Vagina (tissue), 2 donors: ENCODE measurements around the gene HTT-AS. TPM values are rescaled to one million over a fixed set of nuclear protein-coding genes. Genes with fewer than 3 reads are reported as not detected.
A peak's percentile ranks its signal among the peaks of the same experiment; 100 is the strongest.

Experiments used
- DNase-seq, 2 donors: peaks; one replicate each; pipeline ENCODE4 v3.0.0-alpha.2; 2017; ENCODE audit errors: extremely low spot score in 2 of 2
- H3K27ac ChIP-seq: fragments of 200-600 bp; sonication (generic); one replicate; pipeline ENCODE4 v1.5.1; 2019
- H3K27me3 ChIP-seq: fragments of 200-600 bp; sonication (generic); one replicate; pipeline ENCODE4 v1.5.1; 2019
- H3K36me3 ChIP-seq, 2 donors: fragments of 200-600 bp; sonication (generic); one replicate each; pipeline ENCODE4 v1.5.1; 2017 to 2019
- H3K4me1 ChIP-seq: fragments of 200-600 bp; sonication (generic); one replicate; pipeline ENCODE4 v1.5.1; 2019
- H3K4me3 ChIP-seq, 2 donors: fragments of 200-600 bp; sonication (generic); 1 replicate in 1 of 2; 2 replicates in 1 of 2; pipeline ENCODE4 v1.5.1; 2016 to 2019
- H3K9me3 ChIP-seq: fragments of 200-600 bp; sonication (generic); one replicate; pipeline ENCODE4 v1.5.1; 2019
- POLR2A ChIP-seq, 2 donors: fragments of 450-650 bp; IDR thresholded peaks; one replicate each; pipeline ENCODE4 v1.6.1; 2017; ENCODE audit warnings: antibody characterized with exemption in 2 of 2, mild to moderate bottlenecking in 2 of 2, moderate library complexity in 2 of 2
- POLR2AphosphoS5 ChIP-seq, 2 donors: sonication (generic); formaldehyde crosslinking; IDR thresholded peaks; one replicate each; pipeline ENCODE4 v1.9.0; 2017; ENCODE audit warnings: antibody characterized with exemption in 2 of 2, mild to moderate bottlenecking in 2 of 2, low read depth in 1 of 2; ENCODE audit not compliant: insufficient read depth in 1 of 2
- intact Hi-C: fragments of 100-400 bp; cut with DNase I; formaldehyde crosslinking; loops from one replicate; pipeline ENCODE4 v1.15.1; 2023
- total RNA-seq: library from RNA; depleted of rRNA; stranded (reverse); fragments of >200 nt; gene quantifications from one replicate; pipeline ENCODE4 v1.2.3, GENCODE V29; 2016
- TF ChIP-seq, protein P1 (sequence below), 3 experiments: fragments of 450-650 bp in 2 of 3; fragments of 200-600 bp in 1 of 3; sonication (generic) in 1 of 3; IDR thresholded peaks; one replicate each; pipeline ENCODE4 v1.5.1; 2017 to 2019; ENCODE audit warnings: antibody characterized with exemption in 3 of 3, mild to moderate bottlenecking in 2 of 3, moderate library complexity in 2 of 3

Gene HTT-AS
- total RNA-seq, 1 donor from 2014 or later = not detected

DNA sequence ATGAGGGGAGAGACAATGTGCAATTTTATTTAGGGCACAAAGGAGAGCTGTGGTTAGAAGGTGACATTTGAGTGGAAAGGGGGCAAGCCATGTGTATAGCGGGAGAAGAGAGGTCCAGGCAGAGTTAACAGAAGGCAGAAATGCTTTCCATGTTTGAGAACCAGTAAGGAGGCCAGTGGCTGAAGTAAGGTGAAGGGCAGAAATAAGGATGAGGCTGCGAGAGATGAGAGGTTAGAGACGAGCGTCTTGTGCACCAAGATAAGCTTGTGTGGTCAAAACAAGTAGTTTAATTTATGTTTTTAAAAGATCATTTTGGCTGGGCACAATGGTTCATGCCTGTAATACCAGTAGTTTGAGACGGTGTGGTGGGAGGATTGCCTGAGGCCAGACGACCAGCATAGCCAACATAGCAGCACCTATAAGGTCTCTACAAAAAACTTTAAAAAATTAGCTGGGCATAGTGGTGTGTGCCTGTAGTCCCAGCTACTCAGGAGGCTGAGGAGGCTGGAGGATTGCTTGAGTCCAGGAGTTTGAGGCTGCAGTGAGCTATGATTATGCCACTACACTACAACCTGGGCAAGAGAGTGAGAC, 8.7 kb upstream of the HTT-AS start:
- H3K27ac ChIP-seq = no peak overlapping the region
- TF ChIP-seq, protein P1, sequence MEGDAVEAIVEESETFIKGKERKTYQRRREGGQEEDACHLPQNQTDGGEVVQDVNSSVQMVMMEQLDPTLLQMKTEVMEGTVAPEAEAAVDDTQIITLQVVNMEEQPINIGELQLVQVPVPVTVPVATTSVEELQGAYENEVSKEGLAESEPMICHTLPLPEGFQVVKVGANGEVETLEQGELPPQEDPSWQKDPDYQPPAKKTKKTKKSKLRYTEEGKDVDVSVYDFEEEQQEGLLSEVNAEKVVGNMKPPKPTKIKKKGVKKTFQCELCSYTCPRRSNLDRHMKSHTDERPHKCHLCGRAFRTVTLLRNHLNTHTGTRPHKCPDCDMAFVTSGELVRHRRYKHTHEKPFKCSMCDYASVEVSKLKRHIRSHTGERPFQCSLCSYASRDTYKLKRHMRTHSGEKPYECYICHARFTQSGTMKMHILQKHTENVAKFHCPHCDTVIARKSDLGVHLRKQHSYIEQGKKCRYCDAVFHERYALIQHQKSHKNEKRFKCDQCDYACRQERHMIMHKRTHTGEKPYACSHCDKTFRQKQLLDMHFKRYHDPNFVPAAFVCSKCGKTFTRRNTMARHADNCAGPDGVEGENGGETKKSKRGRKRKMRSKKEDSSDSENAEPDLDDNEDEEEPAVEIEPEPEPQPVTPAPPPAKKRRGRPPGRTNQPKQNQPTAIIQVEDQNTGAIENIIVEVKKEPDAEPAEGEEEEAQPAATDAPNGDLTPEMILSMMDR (IDR thresholded peaks at IDR 0.05) = no peak
- TF ChIP-seq POLR2A (IDR thresholded peaks at IDR 0.05) (no peak), POLR2AphosphoS5 (IDR thresholded peaks at IDR 0.05; ENCODE audit: insufficient read depth in 1 of 2, low read depth in 1 of 2) (no peak)
- no peaks in the 10 kb centered on the region for H3K9me3 ChIP-seq
- no peak for DNase-seq
- H3K4me1 ChIP-seq = no peaks in the 10 kb centered on the region
- H3K27me3 ChIP-seq = no peaks in the 10 kb centered on the region
- intact Hi-C loops = no loop called here
- H3K36me3 ChIP-seq = peaks cover 0 to 10% of the 10 kb centered on the region in 2 donors
- H3K4me3 ChIP-seq = no peak overlapping the region

DNA sequence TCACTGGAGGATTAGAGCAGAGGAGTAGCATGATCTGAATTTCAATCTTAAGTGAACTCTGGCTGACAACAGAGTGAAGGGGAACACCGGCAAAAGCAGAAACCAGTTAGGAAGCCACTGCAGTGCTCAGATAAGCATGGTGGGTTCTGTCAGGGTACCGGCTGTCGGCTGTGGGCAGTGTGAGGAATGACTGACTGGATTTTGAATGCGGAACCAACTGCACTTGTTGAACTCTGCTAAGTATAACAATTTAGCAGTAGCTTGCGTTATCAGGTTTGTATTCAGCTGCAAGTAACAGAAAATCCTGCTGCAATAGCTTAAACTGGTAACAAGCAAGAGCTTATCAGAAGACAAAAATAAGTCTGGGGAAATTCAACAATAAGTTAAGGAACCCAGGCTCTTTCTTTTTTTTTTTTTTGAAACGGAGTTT, 5.4 kb upstream of the HTT-AS start:
- Histone ChIP-seq H3K27ac (no peak overlapping the region), H3K36me3 (no peaks in the 10 kb centered on the region), H3K4me1 (peaks cover 28% of the 10 kb centered on the region), H3K9me3 (no peaks in the 10 kb centered on the region), H3K27me3 (no peaks in the 10 kb centered on the region), H3K4me3 (no peak overlapping the region)
- no peak for DNase-seq
- intact Hi-C loops = no loop called here
- TF ChIP-seq POLR2AphosphoS5 (IDR thresholded peaks at IDR 0.05; ENCODE audit: insufficient read depth in 1 of 2, low read depth in 1 of 2) = no peak
- TF ChIP-seq, protein P1 (IDR thresholded peaks at IDR 0.05) = no peak
- TF ChIP-seq POLR2A (IDR thresholded peaks at IDR 0.05) = no peak

DNA sequence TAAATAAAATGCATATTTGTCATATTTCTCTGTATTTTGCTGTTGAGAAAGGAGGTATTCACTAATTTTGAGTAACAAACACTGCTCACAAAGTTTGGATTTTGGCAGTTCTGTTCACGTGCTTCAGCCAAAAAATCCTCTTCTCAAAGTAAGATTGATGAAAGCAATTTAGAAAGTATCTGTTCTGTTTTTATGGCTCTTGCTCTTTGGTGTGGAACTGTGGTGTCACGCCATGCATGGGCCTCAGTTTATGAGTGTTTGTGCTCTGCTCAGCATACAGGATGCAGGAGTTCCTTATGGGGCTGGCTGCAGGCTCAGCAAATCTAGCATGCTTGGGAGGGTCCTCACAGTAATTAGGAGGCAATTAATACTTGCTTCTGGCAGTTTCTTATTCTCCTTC, 3.5 kb upstream of the HTT-AS start:
- no peaks in the 10 kb centered on the region for H3K27me3 ChIP-seq
- TF ChIP-seq POLR2A (IDR thresholded peaks at IDR 0.05) = no peak
- TF ChIP-seq, protein P1 (IDR thresholded peaks at IDR 0.05) = no peak
- TF ChIP-seq POLR2AphosphoS5 (IDR thresholded peaks at IDR 0.05; ENCODE audit: insufficient read depth in 1 of 2, low read depth in 1 of 2) = no peak
- H3K27ac ChIP-seq = no peak overlapping the region
- H3K4me3 ChIP-seq = no peak overlapping the region
- peaks cover 35% of the 10 kb centered on the region for H3K4me1 ChIP-seq
- DNase-seq = no peak
- no peaks in the 10 kb centered on the region for H3K36me3 ChIP-seq
- intact Hi-C loops = no loop called here
- H3K9me3 ChIP-seq = no peaks in the 10 kb centered on the region

DNA sequence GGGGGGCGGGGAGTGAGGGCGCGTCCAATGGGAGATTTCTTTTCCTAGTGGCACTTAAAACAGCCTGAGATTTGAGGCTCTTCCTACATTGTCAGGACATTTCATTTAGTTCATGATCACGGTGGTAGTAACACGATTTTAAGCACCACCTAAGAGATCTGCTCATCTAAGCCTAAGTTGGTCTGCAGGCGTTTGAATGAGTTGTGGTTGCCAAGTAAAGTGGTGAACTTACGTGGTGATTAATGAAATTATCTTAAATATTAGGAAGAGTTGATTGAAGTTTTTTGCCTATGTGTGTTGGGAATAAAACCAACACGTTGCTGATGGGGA, 1.3 kb upstream of the HTT-AS start:
- Histone ChIP-seq H3K4me3 (peak overlapping the region; percentile 79 to 87), H3K9me3 (no peaks in the 10 kb centered on the region), H3K27ac (peak overlapping the region; percentile 85), H3K36me3 (no peaks in the 10 kb centered on the region), H3K27me3 (no peaks in the 10 kb centered on the region), H3K4me1 (peaks cover 35% of the 10 kb centered on the region)
- no peak for DNase-seq
- intact Hi-C loops = no loop called here
- TF ChIP-seq, protein P1 (IDR thresholded peaks at IDR 0.05) = no peak
- TF ChIP-seq POLR2AphosphoS5 (IDR thresholded peaks at IDR 0.05; ENCODE audit: insufficient read depth in 1 of 2, low read depth in 1 of 2) (no peak), POLR2A (IDR thresholded peaks at IDR 0.05) (no peak)

DNA sequence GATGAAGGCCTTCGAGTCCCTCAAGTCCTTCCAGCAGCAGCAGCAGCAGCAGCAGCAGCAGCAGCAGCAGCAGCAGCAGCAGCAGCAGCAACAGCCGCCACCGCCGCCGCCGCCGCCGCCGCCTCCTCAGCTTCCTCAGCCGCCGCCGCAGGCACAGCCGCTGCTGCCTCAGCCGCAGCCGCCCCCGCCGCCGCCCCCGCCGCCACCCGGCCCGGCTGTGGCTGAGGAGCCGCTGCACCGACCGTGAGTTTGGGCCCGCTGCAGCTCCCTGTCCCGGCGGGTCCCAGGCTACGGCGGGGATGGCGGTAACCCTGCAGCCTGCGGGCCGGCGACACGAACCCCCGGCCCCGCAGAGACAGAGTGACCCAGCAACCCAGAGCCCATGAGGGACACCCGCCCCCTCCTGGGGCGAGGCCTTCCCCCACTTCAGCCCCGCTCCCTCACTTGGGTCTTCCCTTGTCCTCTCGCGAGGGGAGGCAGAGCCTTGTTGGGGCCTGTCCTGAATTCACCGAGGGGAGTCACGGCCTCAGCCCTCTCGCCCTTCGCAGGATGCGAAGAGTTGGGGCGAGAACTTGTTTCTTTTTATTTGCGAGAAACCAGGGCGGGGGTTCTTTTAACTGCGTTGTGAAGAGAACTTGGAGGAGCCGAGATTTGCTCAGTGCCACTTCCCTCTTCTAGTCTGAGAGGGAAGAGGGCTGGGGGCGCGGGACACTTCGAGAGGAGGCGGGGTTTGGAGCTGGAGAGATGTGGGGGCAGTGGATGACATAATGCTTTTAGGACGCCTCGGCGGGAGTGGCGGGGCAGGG, 711 bp upstream of the HTT-AS start:
- Histone ChIP-seq H3K27me3 (no peaks in the 10 kb centered on the region), H3K27ac (peak overlapping the region; percentile 85), H3K9me3 (no peaks in the 10 kb centered on the region), H3K36me3 (no peaks in the 10 kb centered on the region), H3K4me3 (peak overlapping the region; percentile 79 to 87), H3K4me1 (peaks cover 35% of the 10 kb centered on the region)
- TF ChIP-seq POLR2A (IDR thresholded peaks at IDR 0.05) = no peak
- TF ChIP-seq POLR2AphosphoS5 (IDR thresholded peaks at IDR 0.05; ENCODE audit: insufficient read depth in 1 of 2, low read depth in 1 of 2) = no peak
- TF ChIP-seq, protein P1 (IDR thresholded peaks at IDR 0.05) = no peak
- intact Hi-C loops = no loop called here
- no peak for DNase-seq
